GM18526 (cell line): ENCODE results near the gene MTSS2.

Experiments
- POLR2A ChIP-seq: IDR thresholded peaks from 3 replicates; pipeline ENCODE4 v1.6.1; 2011; ENCODE audit not compliant: insufficient read length; ENCODE audit errors: extremely low read depth

Gene MTSS2

GRCh38 chr16:70687671-70688245, 1.9 kb upstream of the MTSS2 start:
- no peak for TF ChIP-seq POLR2A

GRCh38 chr16:70687102-70687511, 1.3 kb upstream of the MTSS2 start:
- TF ChIP-seq POLR2A, result no peak

GRCh38 chr16:70686376-70687101, 686 bp upstream of the MTSS2 start:
- TF ChIP-seq POLR2A, result no peak

GRCh38 chr16:70685061-70685937, 554 bp downstream of the MTSS2 start:
- TF ChIP-seq POLR2A, result no peak

- no peak for TF ChIP-seq POLR2A
These were observed 1.4 kb downstream of the MTSS2 start for GRCh38 chr16:70684146-70685060.

GRCh38 chr16:70683146-70683944, 2.5 kb downstream of the MTSS2 start:
- no peak for TF ChIP-seq POLR2A

- no peak for TF ChIP-seq POLR2A
These were observed 3.4 kb downstream of the MTSS2 start for GRCh38 chr16:70682239-70683145.

- no peak for TF ChIP-seq POLR2A
These were observed 4.2 kb downstream of the MTSS2 start for GRCh38 chr16:70681382-70682238.

- no peak for TF ChIP-seq POLR2A
These were observed 5.1 kb downstream of the MTSS2 start for GRCh38 chr16:70680495-70681381.

- TF ChIP-seq POLR2A, result no peak
These were observed 6.0 kb downstream of the MTSS2 start for GRCh38 chr16:70679671-70680494.
